Measurements from ENCODE around the gene FARS2. TPM values are rescaled to one million over a fixed set of nuclear protein-coding genes. Genes with fewer than 3 reads are reported as not detected.

Gene FARS2
- total RNA-seq, 4 donors from 2014 or later, result 8.3 to 18.5 (median 13.0) TPM

GRCh38 chr6:5605937-5606336 lies 344.6 kb downstream of the FARS2 start:
- intact Hi-C loops (cut with DNase I), result no loop called here
- H3K27me3 ChIP-seq, result no peaks in the 10 kb centered on the region
- no peak overlapping the region for H3K27ac ChIP-seq
- H3K4me1 ChIP-seq, result no peaks in the 10 kb centered on the region
- TF ChIP-seq POLR2A (IDR thresholded peaks at IDR 0.05), result no peak
- TF ChIP-seq CTCF (IDR thresholded peaks at IDR 0.05), result no peak
- H3K9me3 ChIP-seq, result no peaks in the 10 kb centered on the region
- no peaks in the 10 kb centered on the region for H3K36me3 ChIP-seq
- WGBS, 2 donors, result 85 to 96% methylated on average over 5 of the region's 5 CpGs
- H3K4me3 ChIP-seq, result no peak overlapping the region
- no peak for DNase-seq

GRCh38 chr6:5606546-5606945 lies 345.2 kb downstream of the FARS2 start:
- intact Hi-C loops (cut with DNase I), result no loop called here
- 89% methylated on average over 4 of the region's 4 CpGs for WGBS, 2 donors
- TF ChIP-seq POLR2A (IDR thresholded peaks at IDR 0.05), result no peak
- H3K4me3 ChIP-seq, result no peak overlapping the region
- H3K4me1 ChIP-seq, result no peaks in the 10 kb centered on the region
- H3K27ac ChIP-seq, result no peak overlapping the region
- no peaks in the 10 kb centered on the region for H3K27me3 ChIP-seq
- no peak for DNase-seq
- no peaks in the 10 kb centered on the region for H3K36me3 ChIP-seq
- no peaks in the 10 kb centered on the region for H3K9me3 ChIP-seq

GRCh38 chr6:5610640-5611039 lies 349.3 kb downstream of the FARS2 start:
- no peaks in the 10 kb centered on the region for H3K9me3 ChIP-seq
- H3K4me1 ChIP-seq, result no peaks in the 10 kb centered on the region
- intact Hi-C loops (cut with DNase I), result no loop called here
- TF ChIP-seq CTCF (IDR thresholded peaks at IDR 0.05), result no peak
- no peak for TF ChIP-seq POLR2A (IDR thresholded peaks at IDR 0.05)
- H3K36me3 ChIP-seq, result peaks cover 0 to 5% (median 0%) of the 10 kb centered on the region in 3 donors
- WGBS, 2 donors, result 90 to 92% methylated on average over 8 of the region's 8 CpGs
- DNase-seq, result no peak
- H3K27me3 ChIP-seq, result no peaks in the 10 kb centered on the region
- H3K4me3 ChIP-seq, result no peak overlapping the region
- H3K27ac ChIP-seq, result no peak overlapping the region

GRCh38 chr6:5617179-5617578 lies 355.9 kb downstream of the FARS2 start:
- H3K27me3 ChIP-seq, result no peaks in the 10 kb centered on the region
- 100% methylated on average over 1 of the region's 1 CpG for WGBS, 2 donors
- peaks cover 0 to 5% (median 0%) of the 10 kb centered on the region in 3 donors for H3K36me3 ChIP-seq
- H3K4me3 ChIP-seq, result no peak overlapping the region
- no peaks in the 10 kb centered on the region for H3K9me3 ChIP-seq
- DNase-seq, result no peak
- no peak overlapping the region for H3K27ac ChIP-seq
- H3K4me1 ChIP-seq, result no peaks in the 10 kb centered on the region
- TF ChIP-seq POLR2A (IDR thresholded peaks at IDR 0.05) (no peak), CTCF (IDR thresholded peaks at IDR 0.05) (no peak)
- intact Hi-C loops (cut with DNase I), result no loop called here

- 60 to 83% methylated on average over 3 of the region's 3 CpGs for WGBS, 2 donors
- Histone ChIP-seq H3K4me3 (no peak overlapping the region), H3K27me3 (no peaks in the 10 kb centered on the region), H3K36me3 (no peaks in the 10 kb centered on the region), H3K4me1 (no peaks in the 10 kb centered on the region), H3K27ac (no peak overlapping the region), H3K9me3 (no peaks in the 10 kb centered on the region)
- TF ChIP-seq CTCF (IDR thresholded peaks at IDR 0.05) (no peak), POLR2A (IDR thresholded peaks at IDR 0.05) (no peak)
- no peak for DNase-seq
- intact Hi-C loops (cut with DNase I), result no loop called here
Observed at GRCh38 chr6:5619249-5619648, 357.9 kb downstream of the FARS2 start.

Data from esophagus squamous epithelium (tissue), 5 donors.